GM23338 (cell line): ENCODE measurements around the gene SELPLG.

Experiments used
- CREB1 ChIP-seq: fragments of 250-450 bp; sonication (Bioruptor Pico); IDR thresholded peaks from 2 replicates; pipeline ENCODE4 v1.5.0; 2020; ENCODE audit warnings: low read depth, mild to moderate bottlenecking, moderate library complexity
- EZH2 ChIP-seq: fragments of 200-600 bp; sonication (generic); IDR thresholded peaks from one replicate; pipeline ENCODE4 v1.8.0; 2017; ENCODE audit warnings: antibody characterized with exemption, mild to moderate bottlenecking, low read depth; ENCODE audit not compliant: unreplicated experiment
- EZH2phosphoT487 ChIP-seq: fragments of 200-600 bp; sonication (generic); IDR thresholded peaks from one replicate; pipeline ENCODE4 v1.8.1; 2018; ENCODE audit warnings: antibody characterized with exemption; ENCODE audit not compliant: unreplicated experiment
- JUNB ChIP-seq: IDR thresholded peaks from one replicate; pipeline ENCODE4 v1.6.1; 2016; ENCODE audit warnings: antibody characterized with exemption; ENCODE audit not compliant: unreplicated experiment
- NANOG ChIP-seq: IDR thresholded peaks from 2 replicates; pipeline ENCODE4 v1.6.1; 2016; ENCODE audit warnings: antibody characterized with exemption, borderline replicate concordance
- POLR2AphosphoS5 ChIP-seq: IDR thresholded peaks from 2 replicates; pipeline ENCODE4 v1.6.1; 2016; ENCODE audit warnings: antibody characterized with exemption, low read depth
- STAT1 ChIP-seq: IDR thresholded peaks from one replicate; pipeline ENCODE4 v1.6.1; 2016; ENCODE audit warnings: antibody characterized with exemption; ENCODE audit not compliant: unreplicated experiment
- ZNF114 ChIP-seq: fragments of 250-450 bp; sonication (Bioruptor Pico); IDR thresholded peaks from 2 replicates; pipeline ENCODE4 v1.5.0; 2020; ENCODE audit warnings: mild to moderate bottlenecking, moderate library complexity
- ZNF331 ChIP-seq: fragments of 250-450 bp; sonication (Bioruptor Pico); IDR thresholded peaks from 2 replicates; pipeline ENCODE4 v1.5.0; 2020; ENCODE audit warnings: low read depth, mild to moderate bottlenecking, moderate library complexity
- ZNF462 ChIP-seq: fragments of 250-450 bp; sonication (Bioruptor Pico); IDR thresholded peaks from 2 replicates; pipeline ENCODE4 v1.5.0; 2020; ENCODE audit warnings: mild to moderate bottlenecking, moderate library complexity
- TF ChIP-seq, protein P1 (sequence below): IDR thresholded peaks from 2 replicates; pipeline ENCODE4 v1.6.1; 2016; ENCODE audit warnings: antibody characterized with exemption
- TF ChIP-seq, protein P2 (sequence below): IDR thresholded peaks from one replicate; pipeline ENCODE4 v1.6.1; 2018; ENCODE audit warnings: antibody characterized with exemption; ENCODE audit not compliant: unreplicated experiment
- TF ChIP-seq, protein P3 (sequence below), 2 experiments: fragments of 200-600 bp in 1 of 2; sonication (generic) in 1 of 2; conservative IDR thresholded peaks; 2 replicates each; pipeline versions ENCODE4 v1.5.1 to v1.6.1; 2016 to 2017; ENCODE audit warnings: antibody characterized with exemption in 2 of 2, low read depth in 2 of 2, mild to moderate bottlenecking in 2 of 2, moderate library complexity in 1 of 2

DNA sequence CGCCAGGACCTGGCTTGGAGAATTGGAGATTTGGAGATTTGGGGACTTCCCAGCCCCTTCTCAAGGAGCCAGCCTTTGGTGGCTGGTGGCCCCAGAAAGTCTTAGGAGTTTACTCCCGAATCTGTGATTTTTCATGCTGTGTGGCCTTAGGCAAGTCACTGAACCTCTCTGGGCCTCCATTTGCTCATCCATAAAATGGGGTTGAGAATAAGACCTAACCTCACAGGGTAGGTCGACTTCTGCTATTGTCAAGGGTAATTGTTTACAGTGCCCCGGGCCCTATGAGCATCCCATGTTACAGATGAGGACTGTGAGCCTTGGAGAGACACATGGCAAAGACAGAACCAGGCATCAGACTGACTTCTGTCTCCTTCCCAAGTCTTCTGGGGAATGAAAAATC lies 19.7 kb downstream of the SELPLG start:
- TF ChIP-seq, protein P1, sequence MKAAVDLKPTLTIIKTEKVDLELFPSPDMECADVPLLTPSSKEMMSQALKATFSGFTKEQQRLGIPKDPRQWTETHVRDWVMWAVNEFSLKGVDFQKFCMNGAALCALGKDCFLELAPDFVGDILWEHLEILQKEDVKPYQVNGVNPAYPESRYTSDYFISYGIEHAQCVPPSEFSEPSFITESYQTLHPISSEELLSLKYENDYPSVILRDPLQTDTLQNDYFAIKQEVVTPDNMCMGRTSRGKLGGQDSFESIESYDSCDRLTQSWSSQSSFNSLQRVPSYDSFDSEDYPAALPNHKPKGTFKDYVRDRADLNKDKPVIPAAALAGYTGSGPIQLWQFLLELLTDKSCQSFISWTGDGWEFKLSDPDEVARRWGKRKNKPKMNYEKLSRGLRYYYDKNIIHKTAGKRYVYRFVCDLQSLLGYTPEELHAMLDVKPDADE, result no peak
- TF ChIP-seq, protein P2, sequence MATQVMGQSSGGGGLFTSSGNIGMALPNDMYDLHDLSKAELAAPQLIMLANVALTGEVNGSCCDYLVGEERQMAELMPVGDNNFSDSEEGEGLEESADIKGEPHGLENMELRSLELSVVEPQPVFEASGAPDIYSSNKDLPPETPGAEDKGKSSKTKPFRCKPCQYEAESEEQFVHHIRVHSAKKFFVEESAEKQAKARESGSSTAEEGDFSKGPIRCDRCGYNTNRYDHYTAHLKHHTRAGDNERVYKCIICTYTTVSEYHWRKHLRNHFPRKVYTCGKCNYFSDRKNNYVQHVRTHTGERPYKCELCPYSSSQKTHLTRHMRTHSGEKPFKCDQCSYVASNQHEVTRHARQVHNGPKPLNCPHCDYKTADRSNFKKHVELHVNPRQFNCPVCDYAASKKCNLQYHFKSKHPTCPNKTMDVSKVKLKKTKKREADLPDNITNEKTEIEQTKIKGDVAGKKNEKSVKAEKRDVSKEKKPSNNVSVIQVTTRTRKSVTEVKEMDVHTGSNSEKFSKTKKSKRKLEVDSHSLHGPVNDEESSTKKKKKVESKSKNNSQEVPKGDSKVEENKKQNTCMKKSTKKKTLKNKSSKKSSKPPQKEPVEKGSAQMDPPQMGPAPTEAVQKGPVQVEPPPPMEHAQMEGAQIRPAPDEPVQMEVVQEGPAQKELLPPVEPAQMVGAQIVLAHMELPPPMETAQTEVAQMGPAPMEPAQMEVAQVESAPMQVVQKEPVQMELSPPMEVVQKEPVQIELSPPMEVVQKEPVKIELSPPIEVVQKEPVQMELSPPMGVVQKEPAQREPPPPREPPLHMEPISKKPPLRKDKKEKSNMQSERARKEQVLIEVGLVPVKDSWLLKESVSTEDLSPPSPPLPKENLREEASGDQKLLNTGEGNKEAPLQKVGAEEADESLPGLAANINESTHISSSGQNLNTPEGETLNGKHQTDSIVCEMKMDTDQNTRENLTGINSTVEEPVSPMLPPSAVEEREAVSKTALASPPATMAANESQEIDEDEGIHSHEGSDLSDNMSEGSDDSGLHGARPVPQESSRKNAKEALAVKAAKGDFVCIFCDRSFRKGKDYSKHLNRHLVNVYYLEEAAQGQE, result no peak
- TF ChIP-seq, protein P3, sequence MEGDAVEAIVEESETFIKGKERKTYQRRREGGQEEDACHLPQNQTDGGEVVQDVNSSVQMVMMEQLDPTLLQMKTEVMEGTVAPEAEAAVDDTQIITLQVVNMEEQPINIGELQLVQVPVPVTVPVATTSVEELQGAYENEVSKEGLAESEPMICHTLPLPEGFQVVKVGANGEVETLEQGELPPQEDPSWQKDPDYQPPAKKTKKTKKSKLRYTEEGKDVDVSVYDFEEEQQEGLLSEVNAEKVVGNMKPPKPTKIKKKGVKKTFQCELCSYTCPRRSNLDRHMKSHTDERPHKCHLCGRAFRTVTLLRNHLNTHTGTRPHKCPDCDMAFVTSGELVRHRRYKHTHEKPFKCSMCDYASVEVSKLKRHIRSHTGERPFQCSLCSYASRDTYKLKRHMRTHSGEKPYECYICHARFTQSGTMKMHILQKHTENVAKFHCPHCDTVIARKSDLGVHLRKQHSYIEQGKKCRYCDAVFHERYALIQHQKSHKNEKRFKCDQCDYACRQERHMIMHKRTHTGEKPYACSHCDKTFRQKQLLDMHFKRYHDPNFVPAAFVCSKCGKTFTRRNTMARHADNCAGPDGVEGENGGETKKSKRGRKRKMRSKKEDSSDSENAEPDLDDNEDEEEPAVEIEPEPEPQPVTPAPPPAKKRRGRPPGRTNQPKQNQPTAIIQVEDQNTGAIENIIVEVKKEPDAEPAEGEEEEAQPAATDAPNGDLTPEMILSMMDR (conservative IDR thresholded peaks at IDR 0.05; ENCODE audit: low read depth in 2 of 2), result no peak
- TF ChIP-seq EZH2phosphoT487 (no peak), EZH2 (no peak), NANOG (no peak), JUNB (no peak), POLR2AphosphoS5 (no peak), ZNF114 (CRISPR knock-in tag) (no peak), CREB1 (CRISPR knock-in tag) (no peak), STAT1 (no peak), ZNF331 (no peak), ZNF462 (no peak)
